Measurements from ENCODE around the gene DNM3.
"Not testable (repeated sequence)": the region's sequence is repeated elsewhere in the genome, so short reads cannot be mapped to it uniquely, and the experiment has no call there.

The DNM3 gene

GRCh38 chr1:172277989-172278388, 436.7 kb downstream of the DNM3 start:
- no peak for DNase-seq (ENCODE audit: low read depth in 2 of 2)

- DNase-seq (ENCODE audit: low read depth in 2 of 2): no peak
These were observed 437.2 kb downstream of the DNM3 start for GRCh38 chr1:172278478-172278877.

GRCh38 chr1:172279939-172280636, 438.8 kb downstream of the DNM3 start:
- no peak for DNase-seq (ENCODE audit: low read depth in 2 of 2)

- DNase-seq (ENCODE audit: low read depth in 2 of 2): no peak
These were observed 442.5 kb downstream of the DNM3 start for GRCh38 chr1:172283766-172284165.

GRCh38 chr1:172286629-172287076, 445.4 kb downstream of the DNM3 start:
- no peak for DNase-seq (ENCODE audit: low read depth in 2 of 2)

GRCh38 chr1:172287208-172287607, 445.9 kb downstream of the DNM3 start:
- DNase-seq (ENCODE audit: low read depth in 2 of 2): no peak

GRCh38 chr1:172288581-172288980, 447.3 kb downstream of the DNM3 start:
- no peak for DNase-seq (ENCODE audit: low read depth in 2 of 2)

- DNase-seq (ENCODE audit: low read depth in 2 of 2): no peak
These were observed 448.1 kb downstream of the DNM3 start for GRCh38 chr1:172289448-172289847.

- DNase-seq (ENCODE audit: low read depth in 2 of 2): no peak
These were observed 451.5 kb downstream of the DNM3 start for GRCh38 chr1:172292840-172293239.

- no peak for DNase-seq (ENCODE audit: low read depth in 2 of 2)
These were observed 452.1 kb downstream of the DNM3 start for GRCh38 chr1:172293429-172293828.

GRCh38 chr1:172298141-172298540, 456.8 kb downstream of the DNM3 start:
- no peak for DNase-seq (ENCODE audit: low read depth in 2 of 2)

GRCh38 chr1:172298911-172299310, 457.6 kb downstream of the DNM3 start:
- no peak for DNase-seq (ENCODE audit: low read depth in 2 of 2)

- DNase-seq (ENCODE audit: low read depth in 2 of 2): no peak
These were observed 458.2 kb downstream of the DNM3 start for GRCh38 chr1:172299515-172299914.

- not testable (repeated sequence) for DNase-seq (ENCODE audit: low read depth in 2 of 2)
These were observed 466.2 kb downstream of the DNM3 start for GRCh38 chr1:172307508-172307907.

GRCh38 chr1:172308142-172308541, 466.8 kb downstream of the DNM3 start:
- no peak for DNase-seq (ENCODE audit: low read depth in 2 of 2)

GRCh38 chr1:172308577-172308976, 467.3 kb downstream of the DNM3 start:
- no peak for DNase-seq (ENCODE audit: low read depth in 2 of 2)

- no peak for DNase-seq (ENCODE audit: low read depth in 2 of 2)
These were observed 479.4 kb downstream of the DNM3 start for GRCh38 chr1:172320733-172321132.

- no peak for DNase-seq (ENCODE audit: low read depth in 2 of 2)
These were observed 480.2 kb downstream of the DNM3 start for GRCh38 chr1:172321451-172321850.

- no peak for DNase-seq (ENCODE audit: low read depth in 2 of 2)
These were observed 481.1 kb downstream of the DNM3 start for GRCh38 chr1:172322219-172323061.

GRCh38 chr1:172323686-172324085, 482.4 kb downstream of the DNM3 start:
- DNase-seq (ENCODE audit: low read depth in 2 of 2): no peak

GRCh38 chr1:172324086-172324485, 482.8 kb downstream of the DNM3 start:
- no peak for DNase-seq (ENCODE audit: low read depth in 2 of 2)

- DNase-seq (ENCODE audit: low read depth in 2 of 2): no peak
These were observed 483.5 kb downstream of the DNM3 start for GRCh38 chr1:172324761-172325160.

- DNase-seq (ENCODE audit: low read depth in 2 of 2): no peak
These were observed 484.2 kb downstream of the DNM3 start for GRCh38 chr1:172325531-172325930.
